ENCODE measurements around the gene FAM83E.

The FAM83E gene

DNA sequence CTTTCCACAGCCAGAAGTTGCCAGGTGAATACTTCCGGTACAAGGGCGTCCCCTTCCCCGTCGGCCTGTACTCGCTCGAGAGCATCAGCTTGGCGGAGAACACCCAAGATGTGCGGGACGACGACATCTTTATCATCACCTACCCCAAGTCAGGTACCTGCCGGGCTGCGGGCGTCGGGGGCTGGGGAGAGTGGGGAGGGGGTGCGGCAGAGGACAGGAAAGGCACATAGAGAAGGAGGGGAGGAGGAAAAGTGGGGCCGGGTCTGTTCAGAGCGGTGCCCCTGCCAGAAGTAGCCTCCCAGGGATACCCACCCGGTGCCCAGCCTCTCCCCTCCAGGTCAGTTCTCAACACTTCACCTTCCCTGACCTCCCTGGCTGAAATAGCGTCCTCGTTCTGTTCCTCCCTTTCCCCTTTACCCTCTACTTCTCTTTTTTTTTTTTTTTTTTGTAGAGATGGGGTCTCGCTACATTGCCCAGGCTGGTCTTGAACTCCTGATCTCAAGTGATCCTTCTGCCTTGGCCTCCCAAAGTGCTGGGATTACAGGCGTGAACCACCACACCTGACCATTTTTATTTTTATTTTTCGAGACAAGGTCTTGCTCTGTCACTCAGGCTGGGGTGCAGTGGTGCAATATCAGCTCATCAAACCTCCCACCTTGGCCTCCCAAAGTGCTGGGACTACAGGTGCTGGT is 38.8 kb downstream of the FAM83E start:
- no peak overlapping the region for H3K4me3 ChIP-seq (ENCODE audit: low read length)
- TF ChIP-seq ZNF274 (IDR thresholded peaks at IDR 0.05; ENCODE audit: low read depth, low read length) = no peak

DNA sequence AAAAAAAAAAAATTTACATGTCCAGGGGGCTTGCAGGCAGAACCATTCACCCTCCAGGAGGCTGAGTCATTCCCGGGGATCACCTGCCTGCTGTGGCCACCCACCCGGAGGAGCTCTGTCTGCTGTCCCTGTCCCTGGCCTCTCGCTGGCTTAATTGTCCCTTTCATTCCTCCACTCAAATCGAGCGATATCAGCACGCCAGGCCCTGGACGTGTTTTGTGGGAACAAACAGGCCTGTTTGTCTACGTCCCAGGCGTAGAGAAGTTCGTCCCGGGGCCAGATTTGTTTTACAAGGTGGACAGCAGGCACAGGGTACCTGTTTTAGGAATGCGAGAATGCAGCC is 41.7 kb downstream of the FAM83E start:
- no peak for TF ChIP-seq ZNF274 (IDR thresholded peaks at IDR 0.05; ENCODE audit: low read depth, low read length)
- H3K4me3 ChIP-seq (ENCODE audit: low read length) = no peak overlapping the region

DNA sequence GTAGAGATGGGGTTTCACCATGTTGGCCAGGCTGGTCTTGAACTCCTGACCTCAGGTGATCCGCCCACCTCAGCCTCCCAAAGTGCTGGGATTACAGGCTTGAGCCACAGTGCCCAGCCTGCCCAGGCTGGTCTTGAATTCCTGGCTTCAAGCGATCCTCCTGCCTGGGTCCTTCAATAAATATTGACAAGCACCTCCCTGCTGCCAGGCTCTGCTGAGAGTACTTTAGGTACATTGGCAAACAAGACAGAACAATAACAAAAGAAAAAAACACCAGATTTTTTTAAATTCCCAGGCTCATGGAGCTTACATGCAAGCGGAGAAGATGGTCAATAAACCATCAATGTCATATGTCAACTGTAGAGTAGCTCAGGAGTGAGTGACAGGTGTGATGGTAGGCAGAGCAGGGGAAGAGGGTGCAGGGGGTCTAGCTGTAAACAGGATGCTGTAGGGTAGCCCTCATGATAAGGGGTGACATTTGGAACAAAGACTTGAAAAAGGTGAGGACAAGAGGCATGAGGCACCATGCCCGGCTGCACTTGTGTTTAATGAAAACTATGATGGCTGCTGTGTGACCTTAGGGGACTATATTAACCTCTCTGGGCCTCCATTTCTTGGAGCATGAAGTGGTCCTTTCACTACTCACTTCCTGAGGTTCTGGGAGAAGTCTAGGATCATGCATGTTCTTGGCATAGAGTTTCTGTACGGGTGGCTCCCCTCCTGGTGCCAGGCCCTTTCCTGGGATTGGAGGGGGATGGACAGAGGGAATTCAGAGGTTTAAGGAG is 43.3 kb downstream of the FAM83E start:
- no peak for TF ChIP-seq ZNF274 (IDR thresholded peaks at IDR 0.05; ENCODE audit: low read depth, low read length)
- no peak overlapping the region for H3K4me3 ChIP-seq (ENCODE audit: low read length)

DNA sequence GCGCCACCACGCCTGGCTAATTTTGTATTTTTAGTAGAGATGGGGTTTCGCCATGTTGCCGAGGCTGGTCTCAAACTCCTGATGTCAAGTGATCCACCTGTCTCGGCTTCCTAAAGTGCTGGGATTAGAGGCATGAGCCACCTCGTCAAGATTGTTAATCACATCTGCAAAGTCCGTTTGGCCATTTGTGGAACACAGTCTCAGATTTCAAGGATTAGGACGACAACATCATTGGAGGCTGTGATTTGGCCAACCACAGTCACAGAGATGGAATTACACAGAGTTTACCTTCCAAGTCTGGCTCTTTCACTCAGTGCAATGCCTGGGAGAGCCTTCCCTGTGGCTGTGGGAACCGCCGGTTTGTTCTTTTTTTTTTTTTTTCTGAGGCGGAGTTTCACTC is 45.1 kb downstream of the FAM83E start:
- H3K4me3 ChIP-seq (ENCODE audit: low read length) = no peak overlapping the region
- no peak for TF ChIP-seq ZNF274 (IDR thresholded peaks at IDR 0.05; ENCODE audit: low read depth, low read length)

DNA sequence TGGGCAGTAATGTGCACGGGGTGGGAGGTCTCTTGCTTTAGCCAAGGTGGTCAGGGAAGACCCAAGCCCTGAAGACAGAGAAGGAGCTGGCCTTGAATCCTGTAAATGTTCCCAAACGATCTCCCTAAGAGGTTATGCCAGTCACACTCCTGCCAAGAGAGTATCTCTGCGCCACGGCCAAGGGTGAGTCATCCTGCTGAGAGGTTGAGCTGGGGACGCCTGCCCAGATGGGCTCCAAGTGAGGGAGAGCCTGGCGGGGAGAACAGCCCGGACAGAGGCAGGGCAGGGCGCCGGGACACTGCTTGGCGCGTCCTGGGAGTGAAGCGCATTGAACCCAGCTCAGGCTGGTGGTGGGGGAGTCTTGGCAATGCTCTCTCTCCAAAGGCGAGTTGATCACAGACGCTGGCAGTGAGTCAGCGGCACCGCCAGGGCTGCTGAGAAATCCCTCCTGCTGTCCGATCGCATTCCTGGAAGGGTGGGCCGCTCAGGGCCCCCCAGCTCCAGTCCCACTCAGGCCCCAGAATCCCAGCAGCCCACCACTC is 46.5 kb downstream of the FAM83E start:
- no peak overlapping the region for H3K4me3 ChIP-seq (ENCODE audit: low read length)
- TF ChIP-seq ZNF274 (IDR thresholded peaks at IDR 0.05; ENCODE audit: low read depth, low read length) = no peak

DNA sequence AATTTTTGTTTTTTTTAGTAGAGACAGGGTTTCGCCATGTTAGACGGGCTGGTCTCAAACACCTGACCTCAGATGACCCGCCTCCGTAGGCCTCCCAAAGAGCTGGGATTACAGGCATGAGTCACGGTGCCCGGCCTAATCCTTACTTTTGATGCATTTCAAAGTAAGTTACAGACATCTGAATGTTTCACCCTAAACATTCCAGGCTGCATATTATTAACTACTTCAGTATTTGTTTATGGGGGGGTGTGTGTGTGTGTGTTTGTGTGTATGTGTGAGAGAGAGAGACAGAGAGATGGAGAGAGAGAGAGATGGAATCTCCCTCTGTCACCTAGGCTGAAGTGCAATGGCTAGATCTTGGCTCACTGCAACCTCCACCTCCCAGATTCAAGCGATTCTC is 49.8 kb downstream of the FAM83E start:
- no peak overlapping the region for H3K4me3 ChIP-seq (ENCODE audit: low read length)

More for the DNA sequence above, 49.8 kb downstream of the FAM83E start:
- no peak for TF ChIP-seq ZNF274 (IDR thresholded peaks at IDR 0.05; ENCODE audit: low read depth, low read length)
